ENCODE data around the gene PHKB.
A peak's percentile ranks its signal among the peaks of the same experiment; 100 is the strongest.

Gene PHKB

DNA sequence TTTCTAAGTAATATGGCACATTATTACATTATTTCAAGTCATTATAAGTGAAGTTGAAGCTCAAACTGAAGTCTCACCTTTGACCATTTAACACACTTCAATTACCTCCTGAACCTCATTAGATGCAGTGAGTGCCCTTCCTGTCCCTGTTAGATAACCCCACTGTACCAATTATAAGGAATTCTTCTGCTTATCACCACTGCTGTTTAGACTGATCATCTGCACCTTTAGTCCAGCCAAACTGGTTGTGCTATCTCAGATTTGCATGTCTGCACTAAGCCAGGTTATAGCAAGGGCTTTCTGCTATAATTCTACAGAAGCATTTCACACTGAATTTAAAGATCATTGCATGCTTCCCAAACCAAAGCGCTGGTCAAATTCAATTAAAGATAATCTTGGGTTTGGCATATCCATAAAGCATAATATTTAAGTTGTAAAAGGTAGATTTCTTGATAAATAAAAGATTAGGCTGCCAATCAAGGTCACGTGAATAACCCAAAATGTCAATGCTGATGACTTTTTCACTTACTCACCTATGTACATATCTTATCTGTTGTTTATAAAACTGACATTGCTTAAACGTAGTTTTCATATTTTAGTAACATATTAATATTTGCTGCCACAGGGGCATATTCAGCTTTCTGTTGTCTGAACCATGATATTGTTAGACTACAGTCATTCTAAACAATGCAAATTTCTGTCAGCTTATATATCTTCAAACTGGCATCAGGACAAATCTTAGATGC, 12.1 kb upstream of the PHKB start:
- H3K36me3 ChIP-seq (ENCODE audit: control insufficient read depth in 1 of 2, insufficient read depth in 2 of 2, low read length in 2 of 2): peaks cover 28 to 29% of the 10 kb centered on the region in 2 donors

DNA sequence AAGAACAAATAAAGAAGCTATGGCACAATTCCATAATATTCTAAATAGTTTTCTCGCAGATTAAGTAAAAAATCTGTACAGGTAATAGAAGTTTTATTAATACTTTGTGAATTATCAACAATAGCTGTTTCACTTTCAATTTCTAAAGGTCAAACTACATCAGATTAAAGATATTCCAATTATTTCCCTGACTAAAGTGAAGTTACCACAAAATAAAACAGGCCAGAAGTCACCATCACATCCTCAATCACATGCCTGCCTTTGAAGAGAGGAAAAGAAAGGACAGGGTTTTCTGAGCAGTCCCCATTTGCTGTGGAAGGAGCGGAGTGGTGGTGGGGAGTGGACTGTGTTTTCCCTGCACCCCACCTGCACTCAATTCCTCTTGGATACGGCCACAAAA, 11.3 kb upstream of the PHKB start:
- no peak overlapping the region for H3K27ac ChIP-seq (ENCODE audit: low read depth, low read length)
- no peaks in the 10 kb centered on the region for H3K27me3 ChIP-seq (ENCODE audit: control insufficient read depth in 1 of 2, insufficient read depth in 2 of 2, low read length in 2 of 2)
- H3K9me3 ChIP-seq (ENCODE audit: control insufficient read depth in 1 of 2, low read length in 2 of 2): no peaks in the 10 kb centered on the region
- H3K4me3 ChIP-seq (ENCODE audit: low read depth in 1 of 2, low read length in 2 of 2): no peak overlapping the region
- peaks cover 32 to 33% of the 10 kb centered on the region in 2 donors for H3K36me3 ChIP-seq (ENCODE audit: control insufficient read depth in 1 of 2, insufficient read depth in 2 of 2, low read length in 2 of 2)
- no peak overlapping the region for H3K9ac ChIP-seq (ENCODE audit: low read depth in 1 of 2, low read length in 2 of 2)
- peaks cover 10 to 16% of the 10 kb centered on the region in 2 donors for H3K4me1 ChIP-seq (ENCODE audit: control insufficient read depth in 1 of 2, insufficient read depth in 2 of 2, low read length in 2 of 2)

More for the DNA sequence above, 12.1 kb upstream of the PHKB start:
- Histone ChIP-seq H3K9ac (ENCODE audit: low read depth in 1 of 2, low read length in 2 of 2) (no peak overlapping the region), H3K9me3 (ENCODE audit: control insufficient read depth in 1 of 2, low read length in 2 of 2) (no peaks in the 10 kb centered on the region), H3K4me3 (ENCODE audit: low read depth in 1 of 2, low read length in 2 of 2) (no peak overlapping the region), H3K27me3 (ENCODE audit: control insufficient read depth in 1 of 2, insufficient read depth in 2 of 2, low read length in 2 of 2) (no peaks in the 10 kb centered on the region), H3K4me1 (ENCODE audit: control insufficient read depth in 1 of 2, insufficient read depth in 2 of 2, low read length in 2 of 2) (peaks cover 10 to 16% of the 10 kb centered on the region in 2 donors), H3K27ac (ENCODE audit: low read depth, low read length) (no peak overlapping the region)

DNA sequence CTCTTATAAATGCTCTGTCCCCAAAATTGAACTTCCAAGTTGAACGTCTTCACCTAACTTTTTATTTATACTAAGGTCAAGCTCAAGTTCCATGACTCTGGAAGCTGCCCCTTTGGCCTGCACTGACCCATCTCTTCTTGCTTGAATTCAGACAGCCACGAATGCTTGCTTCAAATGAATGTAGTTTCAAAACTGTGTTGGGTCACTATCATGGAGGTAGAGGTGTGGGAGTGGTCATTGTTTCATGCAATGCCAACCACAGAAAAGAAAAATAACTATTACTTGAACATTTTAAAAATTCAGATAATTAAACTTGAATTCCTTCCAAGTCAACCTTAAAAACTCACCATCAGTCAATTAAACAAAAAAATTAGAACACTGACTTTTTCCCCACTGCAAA, 2.8 kb upstream of the PHKB start:
- Histone ChIP-seq H3K4me1 (ENCODE audit: control insufficient read depth in 1 of 2, insufficient read depth in 2 of 2, low read length in 2 of 2) (peaks cover 13 to 21% of the 10 kb centered on the region in 2 donors), H3K4me3 (ENCODE audit: low read depth in 1 of 2, low read length in 2 of 2) (no peak overlapping the region), H3K9ac (ENCODE audit: low read depth in 1 of 2, low read length in 2 of 2) (no peak overlapping the region), H3K9me3 (ENCODE audit: control insufficient read depth in 1 of 2, low read length in 2 of 2) (no peaks in the 10 kb centered on the region), H3K27me3 (ENCODE audit: control insufficient read depth in 1 of 2, insufficient read depth in 2 of 2, low read length in 2 of 2) (no peaks in the 10 kb centered on the region), H3K27ac (ENCODE audit: low read depth, low read length) (no peak overlapping the region), H3K36me3 (ENCODE audit: control insufficient read depth in 1 of 2, insufficient read depth in 2 of 2, low read length in 2 of 2) (peaks cover 8 to 17% of the 10 kb centered on the region in 2 donors)

DNA sequence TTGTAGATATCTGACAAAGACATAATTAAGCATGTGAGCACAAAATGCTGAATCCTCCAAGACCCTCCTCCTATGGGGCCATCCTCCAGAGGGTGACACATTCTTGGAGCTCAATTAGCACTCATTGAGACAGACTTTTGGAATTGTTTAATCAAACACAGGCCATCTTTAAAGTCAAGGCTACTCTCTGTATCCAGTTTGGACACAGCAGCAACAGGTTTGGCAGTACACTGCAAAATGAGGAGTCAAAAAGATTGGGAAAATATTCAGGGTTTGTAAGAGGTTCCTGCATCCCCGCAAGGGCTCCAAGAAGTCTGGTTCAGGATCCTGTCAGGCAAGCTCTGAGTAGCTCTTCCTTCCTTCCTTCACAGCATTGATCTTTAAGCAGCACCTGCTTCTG, 1.5 kb upstream of the PHKB start:
- Histone ChIP-seq H3K27me3 (ENCODE audit: control insufficient read depth in 1 of 2, insufficient read depth in 2 of 2, low read length in 2 of 2) (no peaks in the 10 kb centered on the region), H3K27ac (ENCODE audit: low read depth, low read length) (no peak overlapping the region), H3K36me3 (ENCODE audit: control insufficient read depth in 1 of 2, insufficient read depth in 2 of 2, low read length in 2 of 2) (peaks cover 5 to 17% of the 10 kb centered on the region in 2 donors), H3K4me3 (ENCODE audit: low read depth in 1 of 2, low read length in 2 of 2) (peak overlapping the region; percentile 98 to 100), H3K9me3 (ENCODE audit: control insufficient read depth in 1 of 2, low read length in 2 of 2) (no peaks in the 10 kb centered on the region), H3K9ac (ENCODE audit: low read depth in 1 of 2, low read length in 2 of 2) (peak overlapping the region in 1 of 2 donors; percentile 85), H3K4me1 (ENCODE audit: control insufficient read depth in 1 of 2, insufficient read depth in 2 of 2, low read length in 2 of 2) (peaks cover 13 to 28% of the 10 kb centered on the region in 2 donors)

DNA sequence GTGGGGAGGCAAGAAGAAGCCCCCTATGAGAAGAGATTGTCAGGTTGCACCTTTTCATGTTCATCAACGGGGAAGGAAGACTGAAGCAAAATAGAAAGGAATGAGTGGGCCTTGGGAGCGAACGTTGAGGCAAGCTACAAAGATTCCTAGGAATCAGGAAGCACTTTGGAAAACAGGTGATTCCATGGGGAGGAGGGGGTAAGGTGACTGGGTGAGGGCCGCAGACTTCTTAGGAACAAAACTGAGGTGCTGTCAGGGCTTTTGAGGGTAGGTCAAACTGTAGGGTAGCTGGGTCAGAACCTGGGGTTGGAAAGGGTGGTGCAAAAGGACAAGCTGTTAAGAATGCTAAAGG, 796 bp upstream of the PHKB start:
- peaks cover 13 to 33% of the 10 kb centered on the region in 2 donors for H3K4me1 ChIP-seq (ENCODE audit: control insufficient read depth in 1 of 2, insufficient read depth in 2 of 2, low read length in 2 of 2)

DNA sequence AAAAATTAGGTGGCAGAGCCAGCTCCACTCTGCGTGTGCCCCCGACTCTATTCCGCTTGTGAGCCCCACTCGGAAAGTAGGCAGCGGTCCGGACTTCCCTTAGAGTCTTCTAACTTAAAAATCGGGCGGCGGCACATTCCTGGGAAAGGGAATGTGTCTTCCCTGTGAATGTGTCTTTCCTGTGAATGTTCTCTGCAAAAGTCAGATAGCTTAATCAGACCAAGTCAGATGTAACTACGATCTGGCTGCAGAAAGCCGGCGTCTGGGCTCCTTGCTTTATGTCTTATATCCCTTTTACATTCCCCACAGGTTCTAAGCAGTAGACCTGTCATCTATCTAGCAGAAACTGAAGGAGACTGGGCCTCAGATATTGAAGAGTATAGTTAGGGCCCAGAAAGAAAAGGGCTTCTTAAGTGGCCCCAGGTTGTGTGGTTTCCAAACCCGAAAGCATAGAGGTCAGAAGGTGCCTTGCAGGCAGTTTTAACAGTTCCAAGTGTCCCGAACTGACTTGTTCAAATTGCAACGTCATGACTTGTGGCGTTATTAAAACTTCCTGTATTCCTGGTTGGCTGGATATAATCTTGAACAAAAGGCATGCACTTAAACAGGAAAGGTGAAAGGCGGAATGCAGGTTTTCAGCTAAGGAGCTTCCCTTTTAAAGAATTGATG, 601 bp downstream of the PHKB start:
- H3K4me3 ChIP-seq (ENCODE audit: low read depth in 1 of 2, low read length in 2 of 2): peak overlapping the region; percentile 98 to 100
- H3K27me3 ChIP-seq (ENCODE audit: control insufficient read depth in 1 of 2, insufficient read depth in 2 of 2, low read length in 2 of 2): no peaks in the 10 kb centered on the region
- peaks cover 13 to 43% of the 10 kb centered on the region in 2 donors for H3K4me1 ChIP-seq (ENCODE audit: control insufficient read depth in 1 of 2, insufficient read depth in 2 of 2, low read length in 2 of 2)
- no peaks in the 10 kb centered on the region for H3K9me3 ChIP-seq (ENCODE audit: control insufficient read depth in 1 of 2, low read length in 2 of 2)
- peak overlapping the region; percentile 85 to 94 for H3K9ac ChIP-seq (ENCODE audit: low read depth in 1 of 2, low read length in 2 of 2)
- peaks cover 5 to 15% of the 10 kb centered on the region in 2 donors for H3K36me3 ChIP-seq (ENCODE audit: control insufficient read depth in 1 of 2, insufficient read depth in 2 of 2, low read length in 2 of 2)
- H3K27ac ChIP-seq (ENCODE audit: low read depth, low read length): peak overlapping the region; percentile 99

More for the DNA sequence above, 796 bp upstream of the PHKB start:
- Histone ChIP-seq H3K36me3 (ENCODE audit: control insufficient read depth in 1 of 2, insufficient read depth in 2 of 2, low read length in 2 of 2) (peaks cover 5 to 15% of the 10 kb centered on the region in 2 donors), H3K4me3 (ENCODE audit: low read depth in 1 of 2, low read length in 2 of 2) (peak overlapping the region; percentile 98 to 100), H3K9ac (ENCODE audit: low read depth in 1 of 2, low read length in 2 of 2) (peak overlapping the region; percentile 85 to 94), H3K27me3 (ENCODE audit: control insufficient read depth in 1 of 2, insufficient read depth in 2 of 2, low read length in 2 of 2) (no peaks in the 10 kb centered on the region), H3K27ac (ENCODE audit: low read depth, low read length) (peak overlapping the region; percentile 99), H3K9me3 (ENCODE audit: control insufficient read depth in 1 of 2, low read length in 2 of 2) (no peaks in the 10 kb centered on the region)

DNA sequence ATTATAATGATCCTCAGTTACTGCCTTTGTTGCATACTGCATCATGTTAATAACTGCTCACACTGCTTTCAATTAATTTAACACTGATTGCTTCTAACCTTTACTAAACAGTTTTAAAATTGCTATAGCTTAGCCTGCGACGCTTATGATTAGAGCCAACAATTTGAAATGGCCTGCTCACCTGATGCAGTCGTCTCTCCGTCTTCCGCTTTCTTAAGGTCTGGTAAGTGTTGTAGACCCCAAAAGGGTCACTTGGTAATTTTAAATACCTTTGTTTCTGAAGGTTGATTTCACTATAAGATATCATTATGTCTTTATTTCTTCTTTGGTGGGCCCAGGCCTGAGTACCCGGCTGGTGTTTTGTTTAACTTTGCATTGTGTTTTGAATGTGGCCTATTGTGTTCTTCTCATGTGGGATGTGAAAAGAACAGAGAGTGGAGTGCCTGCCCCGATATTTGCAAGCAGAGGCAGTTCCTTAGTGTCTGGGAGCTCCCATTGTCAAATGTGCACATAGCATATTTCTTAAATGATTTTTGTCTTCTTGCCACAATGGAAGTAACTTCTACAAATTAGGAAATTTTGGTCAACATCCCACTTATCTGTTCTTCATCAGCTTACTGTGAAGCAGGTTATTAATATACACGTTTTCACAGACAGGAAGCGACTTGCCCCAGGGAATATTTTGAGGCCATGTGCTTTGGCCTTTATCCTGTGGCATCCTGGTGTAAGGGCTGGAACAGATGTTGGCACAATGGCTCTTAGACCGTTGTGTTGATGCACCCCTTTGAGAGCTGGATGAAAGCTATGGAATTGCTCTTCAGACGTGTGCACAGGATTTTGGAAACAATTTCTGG, 2.9 kb downstream of the PHKB start:
- H3K9me3 ChIP-seq (ENCODE audit: control insufficient read depth in 1 of 2, low read length in 2 of 2): no peaks in the 10 kb centered on the region
- no peak overlapping the region for H3K27ac ChIP-seq (ENCODE audit: low read depth, low read length)
- H3K27me3 ChIP-seq (ENCODE audit: control insufficient read depth in 1 of 2, insufficient read depth in 2 of 2, low read length in 2 of 2): no peaks in the 10 kb centered on the region
- peaks cover 13 to 43% of the 10 kb centered on the region in 2 donors for H3K4me1 ChIP-seq (ENCODE audit: control insufficient read depth in 1 of 2, insufficient read depth in 2 of 2, low read length in 2 of 2)
- H3K9ac ChIP-seq (ENCODE audit: low read depth in 1 of 2, low read length in 2 of 2): no peak overlapping the region
- H3K36me3 ChIP-seq (ENCODE audit: control insufficient read depth in 1 of 2, insufficient read depth in 2 of 2, low read length in 2 of 2): peaks cover 5 to 10% of the 10 kb centered on the region in 2 donors
- H3K4me3 ChIP-seq (ENCODE audit: low read depth in 1 of 2, low read length in 2 of 2): no peak overlapping the region

DNA sequence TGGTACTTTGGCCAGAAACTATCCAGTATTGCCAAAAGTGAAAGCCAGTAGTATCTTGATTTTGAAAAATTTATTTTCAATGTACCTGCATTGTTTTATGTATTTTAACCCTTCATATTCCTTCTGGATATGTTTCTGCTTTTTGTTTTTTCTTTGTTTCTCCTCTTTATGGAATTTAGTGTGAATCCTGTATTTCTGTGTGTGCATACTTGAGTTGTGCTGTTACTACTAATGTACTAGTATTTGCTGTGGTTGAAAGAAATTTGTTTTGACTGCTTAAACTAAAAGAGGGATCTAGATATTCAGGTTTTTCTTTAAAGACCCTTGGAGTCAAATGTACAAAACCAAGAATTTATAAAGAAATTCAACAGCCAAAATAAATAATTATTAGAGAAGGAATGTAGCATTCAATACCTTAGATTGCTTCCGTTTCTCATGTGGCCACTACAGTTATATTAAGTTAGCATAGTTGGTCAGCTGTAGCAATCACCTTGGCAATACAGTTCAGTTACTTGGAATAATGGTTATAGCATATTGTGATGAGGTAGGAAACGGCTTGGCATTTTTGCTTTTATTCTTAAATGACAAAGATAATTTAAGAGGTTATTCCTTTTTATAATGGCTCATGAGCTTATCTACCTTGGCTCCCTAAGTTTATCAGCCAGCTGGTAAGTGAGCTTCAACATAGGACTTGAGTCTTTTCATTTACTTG, 4.9 kb downstream of the PHKB start:
- Histone ChIP-seq H3K27me3 (ENCODE audit: control insufficient read depth in 1 of 2, insufficient read depth in 2 of 2, low read length in 2 of 2) (no peaks in the 10 kb centered on the region), H3K4me1 (ENCODE audit: control insufficient read depth in 1 of 2, insufficient read depth in 2 of 2, low read length in 2 of 2) (peaks cover 0 to 35% of the 10 kb centered on the region in 2 donors), H3K4me3 (ENCODE audit: low read depth in 1 of 2, low read length in 2 of 2) (no peak overlapping the region), H3K9me3 (ENCODE audit: control insufficient read depth in 1 of 2, low read length in 2 of 2) (no peaks in the 10 kb centered on the region), H3K36me3 (ENCODE audit: control insufficient read depth in 1 of 2, insufficient read depth in 2 of 2, low read length in 2 of 2) (peaks cover 5 to 10% of the 10 kb centered on the region in 2 donors), H3K9ac (ENCODE audit: low read depth in 1 of 2, low read length in 2 of 2) (no peak overlapping the region), H3K27ac (ENCODE audit: low read depth, low read length) (no peak overlapping the region)

DNA sequence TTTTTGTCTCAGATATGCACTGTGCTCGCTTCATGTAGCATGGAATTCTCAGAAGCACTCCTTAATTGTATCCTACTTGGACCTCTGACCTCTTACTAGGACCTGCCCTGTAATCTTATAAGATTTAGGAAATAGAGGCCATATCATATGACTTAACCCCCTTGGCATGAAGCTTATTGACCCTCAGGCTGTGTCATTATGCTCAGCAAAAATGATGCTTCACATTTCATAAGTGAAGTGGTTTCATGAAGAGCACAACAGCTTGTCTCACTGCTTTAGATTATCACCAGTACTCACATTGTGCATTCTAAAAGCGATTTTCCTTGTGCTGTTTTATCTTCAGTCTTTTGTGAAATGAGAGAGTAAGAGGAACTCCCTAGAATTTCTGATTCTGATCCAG, 6.4 kb downstream of the PHKB start:
- Histone ChIP-seq H3K36me3 (ENCODE audit: control insufficient read depth in 1 of 2, insufficient read depth in 2 of 2, low read length in 2 of 2) (peaks cover 5 to 10% of the 10 kb centered on the region in 2 donors), H3K9ac (ENCODE audit: low read depth in 1 of 2, low read length in 2 of 2) (no peak overlapping the region), H3K9me3 (ENCODE audit: control insufficient read depth in 1 of 2, low read length in 2 of 2) (no peaks in the 10 kb centered on the region), H3K27me3 (ENCODE audit: control insufficient read depth in 1 of 2, insufficient read depth in 2 of 2, low read length in 2 of 2) (no peaks in the 10 kb centered on the region), H3K27ac (ENCODE audit: low read depth, low read length) (no peak overlapping the region), H3K4me1 (ENCODE audit: control insufficient read depth in 1 of 2, insufficient read depth in 2 of 2, low read length in 2 of 2) (peaks cover 0 to 35% of the 10 kb centered on the region in 2 donors), H3K4me3 (ENCODE audit: low read depth in 1 of 2, low read length in 2 of 2) (no peak overlapping the region)
